Raji (cell line): ENCODE data around the gene PRR7.

ENCODE experiments used
- POLR2A ChIP-seq: IDR thresholded peaks from 2 replicates; pipeline ENCODE4 v1.6.1; 2011; ENCODE audit warnings: low read depth, low read length, control low read depth; ENCODE audit not compliant: insufficient read depth

PRR7 gene

DNA sequence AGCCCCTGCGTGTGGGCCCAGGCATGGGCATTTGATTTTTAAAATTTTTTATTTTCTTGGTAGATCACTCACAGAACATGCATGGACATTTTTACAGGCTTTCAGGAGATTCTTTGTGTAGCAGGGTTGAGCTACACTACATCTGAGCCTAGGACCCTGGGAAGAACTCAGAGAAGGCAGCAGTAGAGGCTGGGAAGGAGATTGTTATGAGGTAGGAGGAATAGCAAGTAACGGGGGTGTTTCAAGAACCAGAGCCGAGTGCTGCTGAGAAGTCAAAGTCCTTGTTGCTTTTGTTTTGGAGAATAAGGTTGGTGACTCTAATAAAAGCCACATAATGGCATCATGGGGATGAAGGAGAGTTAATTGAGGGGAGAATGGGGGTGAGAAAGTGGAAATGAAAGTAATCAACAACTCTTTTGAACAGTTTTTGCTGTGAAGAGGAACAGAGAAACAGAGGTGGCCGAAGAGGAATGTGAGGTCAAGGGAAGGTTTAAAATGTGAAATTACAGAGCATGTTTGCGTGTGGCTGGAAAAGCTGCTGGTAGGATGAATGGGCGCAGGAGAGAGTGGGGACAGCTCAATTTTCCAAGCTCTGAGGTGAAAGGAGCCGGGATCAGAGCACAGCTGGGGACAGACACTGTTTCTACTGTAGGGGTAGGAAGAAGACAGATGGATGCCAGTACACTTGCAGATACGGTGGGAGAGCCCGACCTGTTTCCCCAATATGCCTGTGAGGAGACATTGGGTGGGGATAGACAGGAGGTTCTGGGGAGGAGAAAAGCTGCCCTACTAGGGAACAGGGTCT, 55.5 kb downstream of the PRR7 start:
- no peak for TF ChIP-seq POLR2A

DNA sequence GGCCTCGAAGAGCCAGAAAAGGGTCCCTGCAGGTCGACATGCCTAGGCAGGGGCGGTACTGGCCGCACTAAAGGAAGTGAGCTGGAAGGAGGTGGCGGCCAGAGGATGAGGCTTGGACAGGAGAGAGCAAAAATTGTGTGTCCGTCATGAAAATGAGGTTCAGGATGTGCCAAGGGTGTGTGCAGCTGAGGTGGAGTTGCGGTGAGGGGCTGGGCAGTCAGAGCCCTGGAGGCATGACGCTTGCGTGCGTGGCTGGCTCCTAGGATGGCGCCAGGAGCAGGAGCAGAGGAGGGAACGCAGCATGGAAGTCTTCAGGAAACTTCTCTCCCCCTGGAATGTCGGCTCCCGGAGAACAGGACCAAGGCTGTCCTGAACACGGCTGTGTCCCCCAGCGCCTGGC, 56.3 kb downstream of the PRR7 start:
- TF ChIP-seq POLR2A: no peak; the same call in 1 of the 2 replicates

GRCh38 chr5:177503351-177504085, 56.9 kb downstream of the PRR7 start:
- TF ChIP-seq POLR2A: no peak

DNA sequence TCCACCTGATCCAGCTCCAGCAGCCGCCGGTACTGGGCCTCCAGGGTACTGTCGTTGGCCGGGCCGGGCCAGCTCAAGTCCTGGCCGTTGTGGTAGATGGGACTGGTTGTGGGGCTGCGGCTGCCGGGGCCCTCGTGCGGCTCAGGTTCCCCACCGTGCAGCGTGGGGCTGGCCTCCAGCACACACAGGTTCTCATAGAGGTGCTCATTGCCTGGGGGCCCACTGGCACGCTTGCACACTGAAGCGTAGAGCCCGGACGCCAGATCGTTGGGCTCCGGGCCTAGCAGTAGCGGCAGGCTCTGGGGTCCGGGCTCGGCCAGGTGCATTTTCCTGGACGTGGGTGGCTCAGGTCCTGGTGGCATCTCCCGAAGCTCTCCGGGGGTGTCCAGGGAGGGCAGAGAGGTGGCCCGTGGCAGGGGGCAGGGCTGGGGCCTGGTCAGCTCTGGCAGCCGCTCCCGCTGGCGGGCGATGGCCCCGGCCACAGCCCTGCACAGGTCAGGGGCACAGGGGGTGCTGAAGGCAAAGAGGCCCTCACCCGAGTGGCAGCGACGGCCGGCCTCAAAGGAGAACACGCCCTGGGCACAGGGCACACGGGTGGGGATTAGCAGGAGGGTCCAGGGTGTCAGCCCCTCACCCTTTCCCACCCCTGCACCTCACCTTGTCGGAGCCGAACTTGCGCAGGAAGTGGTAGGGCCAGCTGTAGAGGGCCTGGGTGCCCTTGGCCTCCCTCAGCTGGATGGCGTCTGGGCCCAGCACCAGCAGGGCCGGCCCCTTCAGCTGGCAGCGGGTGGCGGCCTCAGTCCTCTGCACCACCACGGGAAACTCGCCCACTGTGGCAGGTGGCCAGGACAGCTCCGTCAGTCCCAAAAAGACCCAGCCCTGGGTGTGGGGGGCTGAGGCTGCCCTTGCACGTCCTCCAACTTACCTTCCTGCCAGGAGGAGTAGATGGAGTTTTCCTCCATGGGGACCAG, 57.8 kb downstream of the PRR7 start:
- no peak for TF ChIP-seq POLR2A

GRCh38 chr5:177505075-177505474, 58.5 kb downstream of the PRR7 start:
- TF ChIP-seq POLR2A: no peak
